Fibroblast of villous mesenchyme (primary cell): ENCODE data around the gene NT5C3B. TPM values are rescaled to one million over a fixed set of nuclear protein-coding genes. Genes with fewer than 3 reads are reported as not detected.

Experiments
- DNase-seq: peaks from one replicate; pipeline ENCODE4 v3.0.0-alpha.2; 2010; ENCODE audit warnings: low read depth
- H3K4me3 ChIP-seq: 2 replicates; pipeline ENCODE4 v1.5.1; 2011; ENCODE audit warnings: low read depth, mild to moderate bottlenecking, low read length
- total RNA-seq: library from RNA; depleted of rRNA; stranded (reverse); fragments of >200 nt; gene quantifications from 2 replicates; pipeline ENCODE4 v1.2.3, GENCODE V29; 2012
- TF ChIP-seq, protein P1 (sequence below): IDR thresholded peaks from 2 replicates; pipeline ENCODE4 v1.5.1; 2012; ENCODE audit warnings: low read depth, mild to moderate bottlenecking, low read length; ENCODE audit not compliant: insufficient read depth

NT5C3B gene
- total RNA-seq, 1 donor, result 58.7 TPM

DNA sequence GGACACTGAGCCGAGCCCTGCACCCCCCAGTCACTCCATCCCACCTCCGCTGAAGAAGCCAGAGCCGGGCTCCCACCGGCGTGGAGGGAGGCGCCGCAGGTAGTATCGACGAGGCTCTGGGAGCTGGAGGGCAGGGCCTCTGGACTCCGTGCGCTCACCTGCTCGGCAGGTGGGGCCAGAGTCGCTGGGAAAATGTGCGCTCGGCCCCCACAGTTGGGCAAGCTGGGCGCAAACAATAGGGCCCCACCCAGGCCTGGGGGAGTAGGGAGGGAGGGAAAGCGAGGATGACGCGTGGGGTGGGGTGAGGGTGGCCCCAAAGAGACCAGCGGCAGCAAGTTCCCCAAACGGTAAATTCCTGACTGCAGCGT is 50.2 kb downstream of the NT5C3B start:
- DNase-seq, result no peak
- peak overlapping the region; percentile 88 for H3K4me3 ChIP-seq
- TF ChIP-seq, protein P1, sequence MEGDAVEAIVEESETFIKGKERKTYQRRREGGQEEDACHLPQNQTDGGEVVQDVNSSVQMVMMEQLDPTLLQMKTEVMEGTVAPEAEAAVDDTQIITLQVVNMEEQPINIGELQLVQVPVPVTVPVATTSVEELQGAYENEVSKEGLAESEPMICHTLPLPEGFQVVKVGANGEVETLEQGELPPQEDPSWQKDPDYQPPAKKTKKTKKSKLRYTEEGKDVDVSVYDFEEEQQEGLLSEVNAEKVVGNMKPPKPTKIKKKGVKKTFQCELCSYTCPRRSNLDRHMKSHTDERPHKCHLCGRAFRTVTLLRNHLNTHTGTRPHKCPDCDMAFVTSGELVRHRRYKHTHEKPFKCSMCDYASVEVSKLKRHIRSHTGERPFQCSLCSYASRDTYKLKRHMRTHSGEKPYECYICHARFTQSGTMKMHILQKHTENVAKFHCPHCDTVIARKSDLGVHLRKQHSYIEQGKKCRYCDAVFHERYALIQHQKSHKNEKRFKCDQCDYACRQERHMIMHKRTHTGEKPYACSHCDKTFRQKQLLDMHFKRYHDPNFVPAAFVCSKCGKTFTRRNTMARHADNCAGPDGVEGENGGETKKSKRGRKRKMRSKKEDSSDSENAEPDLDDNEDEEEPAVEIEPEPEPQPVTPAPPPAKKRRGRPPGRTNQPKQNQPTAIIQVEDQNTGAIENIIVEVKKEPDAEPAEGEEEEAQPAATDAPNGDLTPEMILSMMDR, result no peak

DNA sequence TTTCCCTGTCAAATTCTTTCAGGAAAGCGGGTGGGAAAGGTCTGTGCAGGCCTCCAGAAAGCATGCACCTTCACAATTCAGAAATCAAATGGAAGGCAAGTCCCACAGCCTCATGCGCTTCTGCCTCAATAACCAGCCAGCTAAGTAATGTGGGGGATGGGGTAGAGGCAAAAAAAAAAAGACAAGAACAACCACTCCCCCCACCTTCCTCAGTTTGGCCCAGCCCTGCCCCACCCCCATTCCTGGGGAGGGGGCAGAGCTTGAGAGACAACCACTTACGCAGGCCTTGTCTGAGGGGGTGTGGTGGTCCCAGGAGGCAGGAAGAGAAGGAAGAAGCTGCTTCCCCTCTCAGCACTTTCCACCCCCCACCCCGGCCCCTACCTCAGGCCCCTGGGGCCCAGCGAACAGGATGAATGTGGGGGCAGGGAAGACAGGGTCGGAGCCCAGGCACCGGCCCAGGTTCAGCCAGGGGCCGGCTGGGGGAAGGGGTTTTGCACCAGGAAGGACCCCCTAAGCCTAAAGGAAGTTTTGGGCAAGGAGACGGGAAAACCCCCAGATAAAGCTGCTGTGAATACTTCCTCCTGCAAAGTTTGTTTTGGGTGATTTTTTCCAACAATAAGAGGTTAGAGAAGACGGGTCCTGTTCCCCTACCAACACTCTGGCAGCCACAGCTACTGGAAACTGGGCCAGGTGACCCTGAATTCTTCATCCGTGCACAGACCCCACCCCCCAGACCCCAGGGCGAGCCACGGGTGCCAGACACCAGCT is 50.8 kb downstream of the NT5C3B start:
- peak; percentile 65 for DNase-seq
- peak overlapping the region; percentile 88 for H3K4me3 ChIP-seq
- TF ChIP-seq, protein P1, result no peak

DNA sequence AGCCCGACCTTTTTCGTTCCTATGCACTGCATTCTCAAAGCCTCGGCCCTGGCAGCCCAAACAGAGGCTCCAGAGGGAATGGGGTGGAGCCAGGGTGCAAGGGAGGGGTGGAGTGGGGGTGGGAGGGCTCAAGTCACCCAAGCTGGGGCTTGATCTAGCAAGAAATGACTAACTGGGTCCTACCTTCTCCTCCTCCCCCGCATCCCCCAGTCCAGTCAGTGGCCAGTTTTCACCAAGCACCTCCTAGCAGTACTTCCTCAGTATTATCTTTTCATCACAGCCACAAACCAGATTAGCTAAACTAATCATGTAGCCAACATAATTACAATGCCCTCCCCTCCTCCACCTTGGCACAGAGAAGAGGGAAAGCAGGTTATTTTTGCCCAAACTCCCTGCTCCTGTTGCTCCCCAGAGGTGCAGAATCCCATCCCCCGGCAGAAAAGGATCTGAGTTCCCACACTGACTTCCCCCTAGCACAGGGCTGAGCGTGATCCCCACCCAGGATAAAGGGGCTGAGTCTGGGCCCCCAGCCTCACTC is 51.8 kb downstream of the NT5C3B start:
- peak overlapping the region; percentile 88 for H3K4me3 ChIP-seq
- TF ChIP-seq, protein P1, result no peak
- DNase-seq, result peak; percentile 79

DNA sequence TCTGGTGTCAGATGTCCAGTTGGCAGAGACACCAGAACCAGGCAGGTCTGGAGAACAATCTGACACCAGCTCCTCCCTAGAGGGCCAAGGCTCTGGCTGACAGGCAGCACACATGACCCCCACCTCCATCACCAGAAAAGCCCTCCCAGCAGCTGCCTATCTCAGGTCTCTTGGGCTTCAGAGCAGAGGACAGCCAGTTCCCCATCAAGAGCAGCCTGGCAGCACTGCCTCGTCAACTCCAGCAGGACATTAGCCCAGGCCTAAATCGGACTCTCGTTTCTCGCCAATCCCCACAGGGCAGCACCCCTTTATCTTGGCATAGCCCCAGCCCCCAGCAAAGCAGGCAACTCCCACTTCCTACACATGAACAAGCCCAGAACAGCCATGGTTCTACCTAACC is 53.9 kb downstream of the NT5C3B start:
- TF ChIP-seq, protein P1, result no peak
- no peak overlapping the region for H3K4me3 ChIP-seq
- no peak for DNase-seq

DNA sequence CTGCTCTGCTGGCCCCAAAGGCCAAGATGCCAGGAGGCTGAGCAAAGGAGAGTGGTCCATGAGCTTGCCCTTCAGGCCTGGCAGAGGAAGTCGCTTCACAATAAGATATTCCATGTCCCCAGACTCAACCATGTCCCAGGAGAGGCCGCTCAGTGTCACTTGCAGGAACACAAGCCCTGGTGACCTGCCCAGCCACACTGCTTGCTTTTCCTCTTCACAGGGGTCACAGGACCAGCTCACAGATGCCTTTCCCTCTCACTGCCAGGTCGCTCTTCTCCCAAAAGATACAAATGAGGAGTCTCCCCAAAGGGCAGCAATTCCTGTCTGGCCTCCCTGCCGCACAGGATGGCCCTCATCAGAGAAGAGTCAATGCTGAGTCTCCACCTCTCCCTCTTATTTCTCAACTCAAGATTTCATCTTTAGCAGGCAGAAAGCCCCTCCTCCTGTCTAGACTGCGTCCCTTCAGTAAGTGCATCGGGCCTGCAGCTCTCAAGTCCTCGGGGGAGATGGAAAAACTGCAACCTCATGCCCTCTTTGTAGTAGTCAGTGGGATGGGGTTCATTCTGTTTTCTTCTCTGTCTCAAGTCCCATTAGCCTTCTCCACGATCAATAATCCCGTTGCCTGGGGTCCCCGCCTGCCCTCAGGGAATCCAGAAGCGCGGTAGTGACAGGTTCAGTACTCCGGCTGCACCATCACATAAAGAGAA is 54.5 kb downstream of the NT5C3B start:
- peak; percentile 63 for DNase-seq
- H3K4me3 ChIP-seq, result no peak overlapping the region
- TF ChIP-seq, protein P1, result no peak

DNA sequence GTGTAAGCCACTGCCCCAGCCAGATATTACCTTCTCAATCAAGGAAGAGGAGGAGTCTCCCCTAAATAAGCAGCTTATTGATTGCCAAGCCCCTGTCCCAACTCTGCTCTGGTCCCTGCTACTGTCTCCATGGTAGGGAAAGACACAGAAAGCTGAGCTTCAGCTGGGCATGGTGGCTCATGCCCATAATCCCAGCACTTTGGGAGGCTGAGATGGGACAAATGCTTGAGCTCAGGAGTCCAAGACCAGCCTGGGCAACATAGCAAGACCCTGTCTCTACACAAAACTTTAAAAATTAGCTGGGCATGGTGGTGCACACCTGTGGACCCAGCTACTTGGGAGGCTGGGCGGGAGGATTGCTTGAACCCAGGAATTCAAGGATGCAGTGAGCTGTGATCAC is 56.1 kb downstream of the NT5C3B start:
- no peak for DNase-seq
- TF ChIP-seq, protein P1, result no peak
- no peak overlapping the region for H3K4me3 ChIP-seq
